Endothelial cell of umbilical vein (primary cell): Measurements from ENCODE around the gene LRRC8C. TPM values are rescaled to one million over a fixed set of nuclear protein-coding genes. Genes with fewer than 3 reads are reported as not detected.

Source experiments
- BruUV-seq: library from RNA; stranded (reverse); fragments of 400-500 nt; replicated peaks from 2 replicates; lab custom pipeline; 2021; lab: Mats Ljungman, UMichigan
- CTCF ChIA-PET: fragments of 300-600, 350-600 bp; sonication (Branson Sonifier 250); formaldehyde crosslinking; loops from one replicate; lab custom pipeline; 2021; ENCODE audit warnings: antibody characterized with exemption, inconsistent platforms; lab: Charles Lee
- POLR2A ChIA-PET: fragments of 300-600, 350-600 bp; sonication (Branson Sonifier 250); formaldehyde crosslinking; loops from one replicate; lab custom pipeline; 2021; ENCODE audit warnings: antibody characterized with exemption, inconsistent platforms; lab: Charles Lee
- DNase-seq: peaks from one replicate; pipeline ENCODE4 v3.0.0-alpha.2; 2011; ENCODE audit warnings: low read depth, low spot score
- FAIRE-seq: peaks from 2 replicates; lab custom pipeline; 2011; peaks lifted over from hg19 to GRCh38; lab: Jason Lieb, UNC
- H2AFZ ChIP-seq: 2 replicates; pipeline ENCODE4 v1.6.0; 2012; ENCODE audit warnings: low read depth, low read length, control low read depth, inconsistent platforms
- H3K27ac ChIP-seq: 2 replicates; pipeline ENCODE4 v1.5.1; 2011; ENCODE audit warnings: low read depth, mild to moderate bottlenecking, control low read depth, low read length, moderate library complexity; ENCODE audit not compliant: insufficient read depth
- H3K27me3 ChIP-seq, 2 experiments: 2 replicates each; pipeline versions ENCODE4 v1.6.0 to v1.6.1; 2011; ENCODE audit warnings: low read length in 2 of 2, mixed read lengths in 1 of 2; ENCODE audit not compliant: control insufficient read depth in 2 of 2, insufficient read depth in 2 of 2
- H3K36me3 ChIP-seq, 2 experiments: 2 replicates in 1 of 2; 3 replicates in 1 of 2; pipeline ENCODE4 v1.5.1; 2011; ENCODE audit warnings: low read length in 2 of 2, mild to moderate bottlenecking in 1 of 2, moderate library complexity in 1 of 2; ENCODE audit not compliant: control insufficient read depth in 2 of 2, insufficient read depth in 2 of 2; ENCODE audit errors: extremely low read depth in 1 of 2
- H3K4me1 ChIP-seq: 3 replicates; pipeline ENCODE4 v1.5.1; 2011; ENCODE audit warnings: mild to moderate bottlenecking, low read length; ENCODE audit not compliant: control insufficient read depth, insufficient read depth; ENCODE audit errors: extremely low read depth
- H3K4me2 ChIP-seq: 2 replicates; pipeline ENCODE4 v1.6.1; 2011; ENCODE audit warnings: low read length, control low read depth, mixed read lengths; ENCODE audit not compliant: insufficient read depth
- H3K4me3 ChIP-seq, 3 experiments: fragments of 200-600 bp in 1 of 3; sonication (generic), shearing (Covaris generic) in 1 of 3; replicated peaks in 1 of 3; 2 replicates each; pipeline ENCODE4 v1.5.1; 2011 to 2016; ENCODE audit warnings: control low read depth in 3 of 3, low read length in 3 of 3, mild to moderate bottlenecking in 2 of 3, inconsistent platforms in 1 of 3, low read depth in 1 of 3, moderate library complexity in 1 of 3; ENCODE audit not compliant: insufficient read depth in 1 of 3
- H3K79me2 ChIP-seq: 2 replicates; pipeline ENCODE4 v1.6.0; 2012; ENCODE audit warnings: low read length, inconsistent platforms; ENCODE audit not compliant: control insufficient read depth, insufficient read depth
- H3K9ac ChIP-seq: replicated peaks from 2 replicates; pipeline ENCODE3; 2011; ENCODE audit warnings: low read length, control low read depth; ENCODE audit not compliant: insufficient read depth; ENCODE audit errors: extremely low read depth
- H3K9me1 ChIP-seq: replicated peaks from 3 replicates; pipeline ENCODE4 v1.6.0; 2011; ENCODE audit warnings: mild to moderate bottlenecking, low read length; ENCODE audit not compliant: control insufficient read depth, insufficient read depth; ENCODE audit errors: extremely low read depth
- H3K9me3 ChIP-seq: replicated peaks from 2 replicates; pipeline ENCODE4 v1.5.1; 2012; ENCODE audit warnings: low read length, inconsistent platforms; ENCODE audit not compliant: control insufficient read depth, insufficient read depth
- H4K20me1 ChIP-seq: replicated peaks from 2 replicates; pipeline ENCODE3; 2011; ENCODE audit warnings: mild to moderate bottlenecking, low read length; ENCODE audit not compliant: control insufficient read depth, insufficient read depth; ENCODE audit errors: extremely low read depth
- CTCF ChIP-seq, 2 donors: IDR thresholded peaks; 1 replicate in 1 of 2; 2 replicates in 1 of 2; pipeline ENCODE4 v1.5.1; 2011; ENCODE audit warnings: low read length in 2 of 2, mild to moderate bottlenecking in 2 of 2, moderate library complexity in 2 of 2, control low read depth in 1 of 2, inconsistent platforms in 1 of 2, low read depth in 1 of 2; ENCODE audit not compliant: insufficient read depth in 1 of 2; ENCODE audit errors: extremely low read depth in 1 of 2
- EZH2 ChIP-seq: IDR thresholded peaks from 2 replicates; pipeline ENCODE4 v1.6.1; 2012; ENCODE audit warnings: borderline replicate concordance, low read depth, mild to moderate bottlenecking, moderate library complexity, low read length, inconsistent platforms; ENCODE audit not compliant: severe bottlenecking
- FOS ChIP-seq: IDR thresholded peaks from 2 replicates; pipeline ENCODE4 v1.6.1; 2011; ENCODE audit warnings: mild to moderate bottlenecking, low read length, moderate library complexity, borderline replicate concordance; ENCODE audit not compliant: insufficient read depth
- GATA2 ChIP-seq: IDR thresholded peaks from 2 replicates; pipeline ENCODE4 v1.7.0; 2011; ENCODE audit warnings: low read depth, mild to moderate bottlenecking, moderate library complexity, mixed read lengths, low read length; ENCODE audit not compliant: insufficient read length, insufficient read depth
- JUN ChIP-seq: IDR thresholded peaks from 2 replicates; pipeline ENCODE4 v1.6.1; 2011; ENCODE audit warnings: borderline replicate concordance, low read depth; ENCODE audit not compliant: insufficient read length, insufficient read depth
- MAX ChIP-seq: IDR thresholded peaks from 2 replicates; pipeline ENCODE4 v1.6.1; 2011; ENCODE audit not compliant: insufficient read depth, insufficient read length
- MYC ChIP-seq: IDR thresholded peaks from one replicate; pipeline ENCODE4 v1.6.1; 2011; ENCODE audit warnings: mild to moderate bottlenecking, low read depth, low read length
- POLR2A ChIP-seq: IDR thresholded peaks from 2 replicates; pipeline ENCODE4 v1.6.1; 2012; ENCODE audit warnings: low read depth, mild to moderate bottlenecking, control low read depth, low read length
- POLR2AphosphoS5 ChIP-seq: IDR thresholded peaks from 2 replicates; pipeline ENCODE4 v1.6.1; 2012; ENCODE audit warnings: low read depth, mild to moderate bottlenecking, control low read depth, low read length, moderate library complexity; ENCODE audit not compliant: insufficient read depth
- dilution Hi-C: fragments of 300-500 bp; cut with MboI; formaldehyde crosslinking; loops from one replicate; pipeline ENCODE4 v1.15.0; 2019; ENCODE audit warnings: low sequenced_read_pairs; ENCODE audit not compliant: extremely low pct_ligation_motif_present
- intact Hi-C: fragments of 100-400 bp; cut with micrococcal nuclease; formaldehyde crosslinking; loops from one replicate; pipeline ENCODE4 v1.10.0; 2022
- polyA plus RNA-seq, 4 experiments: library from polyadenylated mRNA; depleted of rRNA in 3 of 4; stranded (reverse) in 3 of 4; unstranded in 1 of 4; fragments of >200 nt; gene quantifications; 2 replicates each; pipeline versions ENCODE4 v1.2.1 to v1.2.3, GENCODE V29; 2011 to 2012; ENCODE audit warnings: missing spikeins in 1 of 4
- small RNA-seq: library from RNA; depleted of rRNA; stranded (forward); fragments of <200 nt; gene quantifications from one replicate; pipeline ENCODE3, GENCODE V24; 2012; ENCODE audit warnings: low replicate concordance, low read depth; ENCODE audit not compliant: insufficient read depth, insufficient read length
- total RNA-seq: library from RNA; stranded (reverse); gene quantifications from 2 replicates; pipeline ENCODE4 v1.2.3, GENCODE V29; 2021

The LRRC8C gene
- total and polyA plus RNA-seq, 2 donors (not counting 3 experiments of a cell fraction or from before 2014, with no cell fraction given), result 33.6 to 51.5 TPM

- Histone ChIP-seq H3K9me1 (no peaks in the 10 kb centered on the region), H3K9ac (no peak overlapping the region), H3K27ac (no peak overlapping the region), H3K4me3 (no peak overlapping the region), H2AFZ (no peak overlapping the region), H3K4me2 (no peak overlapping the region), H3K27me3 (peaks cover 6 to 7% of the 10 kb centered on the region in 2 experiments), H3K9me3 (no peaks in the 10 kb centered on the region), H4K20me1 (no peaks in the 10 kb centered on the region), H3K4me1 (peaks cover 8% of the 10 kb centered on the region), H3K79me2 (no peaks in the 10 kb centered on the region), H3K36me3 (no peaks in the 10 kb centered on the region)
- FAIRE-seq (no peak), DNase-seq (no peak)
- CTCF ChIA-PET, result interaction anchor here (0.6 to 1.2 kb wide), 3 partner anchors 48 to 1084 kb away, joined by 3 read pairs; no protein-coding TSS in a partner anchor
- no peak for TF ChIP-seq GATA2
- TF ChIP-seq CTCF (IDR thresholded peaks at IDR 0.05; ENCODE audit: extremely low read depth in 1 of 2, insufficient read depth in 1 of 2, low read depth in 1 of 2, low read length in 2 of 2), result no peak
- no peak for TF ChIP-seq EZH2
- no peak for TF ChIP-seq POLR2AphosphoS5
- TF ChIP-seq MAX, result no peak
- TF ChIP-seq POLR2A, result no peak
- no peak for TF ChIP-seq JUN
- TF ChIP-seq MYC, result no peak
- TF ChIP-seq FOS, result no peak
- no TSS peak for BruUV-seq
- intact Hi-C loops, result no loop called here
- dilution Hi-C loops, result no loop called here
- POLR2A ChIA-PET, result no interaction called here
These were observed 134.7 kb downstream of the LRRC8C start for GRCh38 chr1:89767618-89768017.

Small RNA genes lying within 50 kb of the gene (small RNA-seq; reads per million reads assigned to genes)
- not detected for gene AC093423.1

Other genes with a start within 250 kb of the LRRC8C start
- gene LRRC8B, start 108.3 kb upstream of the LRRC8C start, total RNA-seq, result 15.2 and 15.9 TPM in 2 replicates
- gene LRRC8B, start 108.3 kb upstream of the LRRC8C start, polyA plus RNA-seq, result 15.3 and 15.8 TPM in 2 replicates
- gene LRRC8D, start 187.9 kb downstream of the LRRC8C start, total RNA-seq, result 23.6 and 37.7 TPM in 2 replicates
- gene LRRC8D, start 187.9 kb downstream of the LRRC8C start, polyA plus RNA-seq, result 31.9 and 32.2 TPM in 2 replicates